ENCODE data around the gene HOMER1.
"Not testable (repeated sequence)": the region's sequence is repeated elsewhere in the genome, so short reads cannot be mapped to it uniquely, and the experiment has no call there.

HOMER1 gene

DNA sequence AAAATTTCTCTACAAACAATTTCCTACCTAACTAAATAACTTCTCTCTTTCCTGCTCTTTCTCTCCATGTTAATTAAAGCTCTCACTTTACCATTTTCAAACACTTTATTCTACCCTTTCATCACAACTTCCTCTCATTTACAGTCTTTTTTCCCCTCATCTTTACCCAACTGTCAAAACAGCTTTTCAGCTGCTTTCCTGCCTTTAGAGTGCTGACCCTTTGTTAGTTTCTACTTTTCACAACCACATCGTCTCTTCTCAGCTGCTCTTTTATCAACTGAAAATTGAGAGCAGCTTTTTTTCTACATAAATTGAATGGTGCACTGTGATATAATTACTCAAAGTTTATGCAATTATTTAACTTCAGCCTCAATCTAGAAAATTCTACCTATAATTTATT is 3.1 kb upstream of the HOMER1 start:
- no peak for DNase-seq (ENCODE audit: low read depth)

DNA sequence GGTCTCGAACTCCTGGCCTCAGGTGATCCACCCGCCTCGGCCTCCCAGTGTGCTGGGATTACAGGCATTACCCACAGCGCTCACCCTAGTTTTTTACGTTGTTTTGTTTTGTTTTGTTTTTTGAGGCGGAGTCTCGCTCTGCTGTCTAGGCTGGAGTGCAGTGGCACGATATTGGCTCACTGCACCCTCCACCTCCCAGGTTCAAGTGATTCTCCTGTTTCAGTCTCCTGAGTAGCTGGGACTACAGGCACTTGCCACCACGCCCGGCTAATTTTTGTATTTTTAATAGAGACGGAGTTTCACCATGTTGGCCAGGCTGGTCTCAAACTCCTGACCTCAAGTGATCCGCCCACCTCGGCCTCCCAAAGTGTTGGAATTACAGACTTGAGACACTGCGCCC is 2.4 kb upstream of the HOMER1 start:
- not testable (repeated sequence) for DNase-seq (ENCODE audit: low read depth)

DNA sequence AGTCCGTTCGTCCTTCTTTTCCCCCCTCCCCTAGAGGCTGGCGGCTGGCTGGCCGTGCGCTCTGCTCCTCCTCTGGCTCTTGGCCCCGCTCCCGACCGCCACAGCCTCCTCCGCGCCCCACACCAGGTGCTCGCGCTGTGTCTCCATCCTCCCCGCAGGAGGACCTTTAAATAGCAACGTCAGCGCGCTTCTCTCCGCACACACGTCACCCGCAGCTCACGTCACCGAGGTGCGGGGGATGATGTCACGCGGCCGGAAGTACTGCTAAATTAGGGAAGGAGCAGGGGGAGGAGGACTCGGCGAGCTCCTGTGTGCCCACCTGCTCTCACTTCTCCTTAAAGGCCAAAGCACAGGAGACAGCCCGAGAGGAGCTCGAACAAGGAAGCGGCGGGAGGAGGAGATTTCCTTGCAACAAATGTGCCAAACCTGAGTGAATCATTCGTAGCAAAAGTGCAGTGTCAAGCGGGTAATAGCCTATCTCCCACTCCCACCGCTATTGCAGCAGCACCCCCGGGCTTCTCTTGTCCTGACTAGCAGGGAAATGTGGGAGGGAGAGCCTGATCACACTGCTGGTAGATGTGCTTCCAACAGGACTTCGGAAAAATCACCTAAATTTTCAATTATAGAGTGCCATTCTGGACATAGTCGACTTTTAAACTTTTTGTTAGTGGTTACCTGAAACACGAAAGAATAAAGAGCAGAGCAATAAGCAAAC is 614 bp upstream of the HOMER1 start:
- peak; percentile 81 for DNase-seq (ENCODE audit: low read depth)

GRCh38 chr5:79513308-79513703 is 628 bp downstream of the HOMER1 start:
- DNase-seq (ENCODE audit: low read depth) = no peak

- no peak for DNase-seq (ENCODE audit: low read depth)
Measured at GRCh38 chr5:79512471-79513307, 1.2 kb downstream of the HOMER1 start.

DNA sequence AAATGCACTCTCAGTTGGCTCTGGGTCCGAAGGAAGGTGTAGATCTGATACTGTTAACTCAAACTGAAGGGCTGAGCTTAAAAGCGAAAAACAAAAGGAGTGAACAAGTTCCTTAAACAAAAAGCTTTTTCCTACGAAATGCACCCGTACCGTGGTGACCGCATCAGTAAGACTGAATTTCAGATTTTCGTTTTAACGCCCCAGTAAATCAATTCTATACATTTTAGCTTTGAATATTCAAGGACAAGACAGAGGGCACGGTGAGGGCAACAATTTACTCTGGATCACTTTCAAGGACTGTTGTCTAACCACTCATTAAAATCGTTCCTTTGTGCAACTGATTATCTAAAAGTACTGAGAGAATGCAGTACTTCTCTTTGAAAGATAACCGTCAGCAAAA is 1.9 kb downstream of the HOMER1 start:
- no peak for DNase-seq (ENCODE audit: low read depth)

- no peak for DNase-seq (ENCODE audit: low read depth)
Measured at GRCh38 chr5:79510638-79511037, 3.3 kb downstream of the HOMER1 start.

- DNase-seq (ENCODE audit: low read depth) = no peak
Measured at GRCh38 chr5:79509244-79509885, 4.6 kb downstream of the HOMER1 start.

GRCh38 chr5:79508794-79509193 is 5.1 kb downstream of the HOMER1 start:
- no peak for DNase-seq (ENCODE audit: low read depth)

GRCh38 chr5:79508354-79508753 is 5.6 kb downstream of the HOMER1 start:
- no peak for DNase-seq (ENCODE audit: low read depth)

DNA sequence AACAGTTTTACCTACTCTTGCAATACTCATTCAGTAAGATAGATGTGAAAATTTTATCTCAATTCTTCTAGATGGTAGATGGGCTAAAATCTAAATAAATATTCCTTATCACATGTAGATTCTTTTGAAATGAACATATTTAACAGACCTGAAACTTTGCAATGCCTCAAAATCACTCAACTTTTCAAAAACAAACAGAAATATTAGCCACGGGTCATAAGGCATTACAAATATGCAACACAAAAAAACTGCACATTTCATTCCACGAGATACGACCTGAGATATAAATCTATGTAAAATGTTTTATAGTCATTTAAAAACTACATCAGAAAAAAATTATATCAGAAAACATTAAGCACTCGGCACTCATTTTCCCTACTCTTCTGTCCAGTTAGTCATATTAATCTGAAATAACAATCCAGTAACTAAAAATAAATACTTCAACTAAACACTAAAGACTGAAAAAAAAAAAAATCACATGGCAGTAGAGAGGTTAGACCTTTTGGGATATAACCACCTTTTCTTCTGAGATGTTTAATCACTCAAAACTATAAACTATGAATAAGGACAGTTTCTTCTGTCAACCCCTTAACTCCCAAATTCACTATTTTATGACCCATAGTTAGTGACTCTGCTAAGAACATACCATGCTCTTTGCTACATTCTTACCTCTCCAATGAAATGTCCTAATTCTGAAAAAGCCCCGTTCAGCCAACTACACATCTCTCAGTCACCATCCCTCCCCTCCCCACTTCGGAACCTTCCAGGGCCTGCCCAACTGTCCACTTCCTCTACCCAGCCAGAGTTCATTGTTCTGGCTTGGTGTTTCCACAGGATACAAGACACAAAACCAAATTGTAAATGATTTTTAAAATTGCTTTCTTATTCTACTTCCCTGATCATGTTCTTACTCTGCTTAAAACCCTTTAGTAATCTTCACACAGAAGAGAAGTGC is 6.4 kb downstream of the HOMER1 start:
- DNase-seq (ENCODE audit: low read depth) = no peak

- DNase-seq (ENCODE audit: low read depth) = no peak
Measured at GRCh38 chr5:79505138-79505537, 8.8 kb downstream of the HOMER1 start.

DNA sequence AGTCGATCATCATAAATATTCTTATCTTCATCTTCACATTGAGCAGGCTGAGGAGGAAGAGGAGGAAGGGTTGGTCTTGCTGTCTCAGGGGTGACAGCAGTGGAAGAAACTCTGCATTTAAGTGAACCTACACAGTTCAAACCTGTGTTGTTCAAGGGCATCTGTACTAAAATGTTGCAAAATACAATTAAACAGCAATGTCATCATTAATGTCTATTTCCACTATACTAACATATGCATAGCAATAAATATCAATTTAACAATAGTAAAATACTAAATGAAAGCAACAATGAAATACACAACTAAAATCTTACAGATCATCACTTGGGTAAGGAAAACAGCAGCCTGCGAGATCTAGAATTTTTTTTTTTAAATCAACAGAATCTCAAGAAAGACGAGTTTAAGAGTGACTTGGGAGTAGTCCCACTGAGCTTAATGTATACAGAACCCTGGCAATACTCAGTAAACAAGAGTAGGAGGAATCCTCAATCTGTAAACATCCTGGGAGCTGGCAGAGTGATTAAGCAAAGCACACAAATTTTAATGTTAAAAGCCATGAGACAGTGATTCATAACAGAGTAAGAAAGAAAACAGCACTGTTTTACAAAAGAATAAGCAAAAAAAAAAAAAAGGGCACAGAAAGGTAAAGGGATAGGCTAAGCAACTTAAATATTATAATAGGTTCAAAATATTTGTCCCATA is 10.0 kb downstream of the HOMER1 start:
- no peak for DNase-seq (ENCODE audit: low read depth)

GRCh38 chr5:79499640-79500273 is 14.2 kb downstream of the HOMER1 start:
- DNase-seq (ENCODE audit: low read depth) = no peak

- no peak for DNase-seq (ENCODE audit: low read depth)
Measured at GRCh38 chr5:79495311-79495710, 18.6 kb downstream of the HOMER1 start.

- no peak for DNase-seq (ENCODE audit: low read depth)
Measured at GRCh38 chr5:79493596-79494345, 20.2 kb downstream of the HOMER1 start.

DNA sequence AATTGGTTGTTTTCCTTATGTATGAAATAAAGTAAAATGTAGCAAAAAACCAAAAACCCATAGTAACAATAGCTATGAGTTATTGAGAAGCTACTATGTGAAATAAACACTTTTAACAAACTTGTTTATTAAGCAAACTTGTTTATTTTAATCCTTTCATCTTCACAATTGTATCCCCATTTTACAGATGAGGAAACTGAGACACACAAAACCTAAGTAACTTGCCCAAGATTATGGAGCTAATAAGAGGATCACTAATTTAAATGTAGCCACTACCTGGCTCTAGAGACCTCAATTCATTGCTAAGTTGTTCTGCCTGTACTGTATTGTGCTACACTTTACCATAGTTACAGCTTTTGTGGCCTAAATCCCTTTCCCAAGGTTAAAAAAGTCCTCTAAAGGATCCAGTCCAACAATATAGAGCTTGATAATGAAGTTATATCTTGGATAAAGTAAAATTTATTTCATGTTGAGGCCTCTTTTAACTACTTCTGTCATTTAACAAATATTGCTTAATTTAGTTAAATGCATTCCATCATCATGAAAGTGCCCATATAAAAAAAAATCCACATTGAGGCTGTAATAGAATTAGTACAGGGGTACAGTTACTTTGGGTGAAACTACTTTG is 22.1 kb downstream of the HOMER1 start:
- DNase-seq (ENCODE audit: low read depth) = no peak

DNA sequence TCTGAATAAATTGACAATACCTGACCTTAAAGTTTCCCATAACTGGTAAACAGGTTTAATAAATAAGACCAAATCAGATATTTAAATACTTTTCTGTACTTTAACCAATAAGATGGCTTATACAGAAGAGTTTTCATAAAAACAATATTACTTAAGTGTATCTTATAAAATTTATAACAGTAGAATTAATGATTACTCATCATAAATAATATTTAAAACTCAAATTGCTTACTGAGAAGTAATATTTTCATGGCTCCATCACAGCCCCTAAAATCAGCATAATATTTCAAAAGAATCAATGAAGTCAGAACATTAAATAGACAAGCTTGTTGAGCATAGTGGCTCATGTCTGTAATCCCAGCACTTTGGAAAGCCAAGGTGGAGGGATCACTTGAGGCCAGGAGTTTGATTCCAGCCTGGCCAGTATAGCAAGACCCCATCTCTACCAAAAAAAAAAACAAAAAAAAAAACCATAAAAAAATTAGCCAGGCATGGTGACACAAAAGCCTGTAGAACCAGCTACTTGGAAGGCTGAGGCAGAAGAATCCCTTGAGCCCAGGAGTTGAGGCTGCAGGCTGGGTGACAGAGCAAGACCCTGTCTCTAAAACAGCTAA is 23.5 kb downstream of the HOMER1 start:
- no peak for DNase-seq (ENCODE audit: low read depth)

- no peak for DNase-seq (ENCODE audit: low read depth)
Measured at GRCh38 chr5:79489773-79490172, 24.2 kb downstream of the HOMER1 start.
